ENCODE results near the gene PKP2.

PKP2 gene

GRCh38 chr12:32926356-32926755 lies 29.8 kb upstream of the PKP2 start:
- no peak overlapping the region for H3K27ac ChIP-seq (replicated peaks)
- H3K4me3 ChIP-seq (replicated peaks; ENCODE audit: insufficient read depth, low read length) = no peak overlapping the region
- no peak for DNase-seq (ENCODE audit: low read depth in 1 of 2, low spot score in 1 of 2)
- no peaks in the 10 kb centered on the region for H3K27me3 ChIP-seq (ENCODE audit: insufficient read depth, poor library complexity, severe bottlenecking)
- TF ChIP-seq GABPA (IDR thresholded peaks at IDR 0.05; ENCODE audit: low read depth) (no peak), REST (IDR thresholded peaks at IDR 0.05; ENCODE audit: insufficient replicate concordance, low read depth) (no peak), CTCF (IDR thresholded peaks at IDR 0.05; ENCODE audit: insufficient read depth, low read length) (no peak)

- TF ChIP-seq REST (IDR thresholded peaks at IDR 0.05; ENCODE audit: insufficient replicate concordance, low read depth) (no peak), POLR2AphosphoS5 (IDR thresholded peaks at IDR 0.05; ENCODE audit: low read depth) (no peak), GABPA (IDR thresholded peaks at IDR 0.05; ENCODE audit: low read depth) (no peak), CTCF (IDR thresholded peaks at IDR 0.05; ENCODE audit: insufficient read depth, low read length) (no peak), SPI1 (IDR thresholded peaks at IDR 0.05; ENCODE audit: borderline replicate concordance, low read depth) (no peak)
- no peak overlapping the region for H3K4me3 ChIP-seq (replicated peaks; ENCODE audit: insufficient read depth, low read length)
- DNase-seq (ENCODE audit: low read depth in 1 of 2, low spot score in 1 of 2) = no peak
- H3K27ac ChIP-seq (replicated peaks) = no peak overlapping the region
- peaks cover 2% of the 10 kb centered on the region for H3K27me3 ChIP-seq (ENCODE audit: insufficient read depth, poor library complexity, severe bottlenecking)
Measured at GRCh38 chr12:32922546-32923297, 26.1 kb upstream of the PKP2 start.

DNA sequence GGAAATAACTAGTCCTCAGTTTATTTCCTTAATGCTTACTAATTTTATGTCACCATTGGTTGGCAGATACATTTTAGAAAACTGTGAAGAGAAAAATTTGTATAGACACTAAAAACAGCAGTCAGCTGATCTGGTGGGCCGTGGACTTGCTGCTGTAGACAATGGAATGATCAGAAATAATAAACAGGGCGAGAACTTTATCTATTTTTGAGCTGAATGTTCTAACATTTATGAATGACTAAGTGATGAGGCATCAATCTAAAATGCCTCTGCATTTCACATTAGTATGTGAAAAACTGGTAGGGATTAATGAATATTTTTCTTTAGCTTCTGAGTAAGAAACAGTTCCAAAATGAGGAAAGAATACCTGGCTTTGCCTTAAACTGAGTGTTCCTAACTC lies 24.8 kb upstream of the PKP2 start:
- Histone ChIP-seq H3K27me3 (ENCODE audit: insufficient read depth, poor library complexity, severe bottlenecking) (peaks cover 2% of the 10 kb centered on the region), H3K4me3 (replicated peaks; ENCODE audit: insufficient read depth, low read length) (no peak overlapping the region), H3K27ac (replicated peaks) (no peak overlapping the region)
- no peak for DNase-seq (ENCODE audit: low read depth in 1 of 2, low spot score in 1 of 2)
- TF ChIP-seq REST (IDR thresholded peaks at IDR 0.05; ENCODE audit: insufficient replicate concordance, low read depth) (no peak), SPI1 (IDR thresholded peaks at IDR 0.05; ENCODE audit: borderline replicate concordance, low read depth) (no peak), GABPA (IDR thresholded peaks at IDR 0.05; ENCODE audit: low read depth) (no peak), CTCF (IDR thresholded peaks at IDR 0.05; ENCODE audit: insufficient read depth, low read length) (no peak), POLR2AphosphoS5 (IDR thresholded peaks at IDR 0.05; ENCODE audit: low read depth) (no peak)
